AG08396 (cell line): ENCODE measurements around the gene TAB2.

ENCODE experiments used
- DNase-seq: peaks from one replicate; pipeline ENCODE4 v3.0.0; 2012; ENCODE audit warnings: low spot score, mixed read lengths

The TAB2 gene

DNA sequence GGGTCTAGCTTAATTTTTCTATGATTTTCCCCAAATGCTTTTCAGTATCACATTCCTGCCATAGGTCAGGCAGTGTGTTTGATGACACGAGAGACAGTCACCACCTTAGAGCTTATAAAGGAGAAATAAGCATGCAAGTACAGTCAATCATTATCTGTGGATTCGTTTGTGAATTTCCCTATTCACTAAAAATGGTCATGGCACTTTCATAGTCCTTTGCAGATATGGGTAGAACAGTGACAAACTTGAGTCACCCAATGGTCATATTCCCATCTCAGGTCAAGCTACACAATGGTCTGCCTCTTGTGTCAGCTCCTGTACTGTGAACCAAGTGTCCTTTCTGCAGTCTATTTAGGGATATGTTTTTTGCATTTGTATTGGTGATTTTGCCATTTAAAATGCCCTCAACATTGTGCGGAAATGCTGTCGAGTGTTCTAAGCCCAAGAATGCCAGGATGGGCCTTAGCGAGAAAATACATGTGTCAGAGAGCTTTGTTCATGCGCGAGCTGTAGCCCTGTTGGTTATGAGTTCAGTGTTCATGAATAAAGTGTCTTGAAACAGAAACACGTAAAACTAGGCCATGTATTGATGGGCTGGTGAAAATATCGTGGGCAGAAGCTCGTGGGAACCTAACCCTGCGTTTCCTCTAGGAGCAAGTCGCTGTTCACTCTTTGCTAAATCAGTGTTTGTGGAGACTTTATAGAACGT, 102.3 kb downstream of the TAB2 start:
- no peak for DNase-seq

DNA sequence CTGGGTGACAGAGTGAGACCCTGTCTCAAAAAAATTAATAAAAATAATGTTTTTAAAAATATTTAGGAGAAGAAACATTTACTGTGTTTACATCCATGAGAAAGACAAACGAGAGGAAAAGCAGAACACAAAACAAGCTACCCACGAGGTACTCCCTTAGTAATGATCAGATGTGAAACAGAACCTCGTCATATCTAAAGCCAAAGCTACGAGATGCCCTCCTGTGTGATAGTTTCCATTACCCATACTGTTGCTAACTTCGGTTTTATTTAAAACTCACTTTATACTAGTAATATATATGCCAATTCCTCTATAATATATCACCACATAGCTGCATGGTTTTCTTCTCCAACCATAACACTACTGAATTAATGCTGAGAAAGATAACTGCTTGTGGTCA, 103.6 kb downstream of the TAB2 start:
- DNase-seq: no peak

DNA sequence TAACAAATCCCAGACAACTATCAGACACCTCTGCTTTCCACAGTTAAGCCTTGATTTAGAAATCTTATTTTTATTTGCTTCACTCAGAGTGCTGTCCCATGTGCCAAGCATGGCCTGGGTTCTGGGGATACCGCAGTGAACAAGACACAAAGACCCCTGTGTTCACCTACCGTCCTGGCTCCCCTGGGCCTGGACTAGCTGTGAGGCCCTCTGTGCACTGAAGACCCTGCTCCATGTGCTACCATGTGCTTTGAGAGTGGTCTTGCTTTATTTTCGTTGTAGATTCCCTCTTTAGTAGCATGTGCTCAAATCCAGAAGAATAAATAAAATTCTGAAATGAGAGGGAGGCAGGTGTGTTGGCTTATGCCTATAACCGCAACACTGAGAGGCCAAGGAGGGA, 105.1 kb downstream of the TAB2 start:
- no peak for DNase-seq

DNA sequence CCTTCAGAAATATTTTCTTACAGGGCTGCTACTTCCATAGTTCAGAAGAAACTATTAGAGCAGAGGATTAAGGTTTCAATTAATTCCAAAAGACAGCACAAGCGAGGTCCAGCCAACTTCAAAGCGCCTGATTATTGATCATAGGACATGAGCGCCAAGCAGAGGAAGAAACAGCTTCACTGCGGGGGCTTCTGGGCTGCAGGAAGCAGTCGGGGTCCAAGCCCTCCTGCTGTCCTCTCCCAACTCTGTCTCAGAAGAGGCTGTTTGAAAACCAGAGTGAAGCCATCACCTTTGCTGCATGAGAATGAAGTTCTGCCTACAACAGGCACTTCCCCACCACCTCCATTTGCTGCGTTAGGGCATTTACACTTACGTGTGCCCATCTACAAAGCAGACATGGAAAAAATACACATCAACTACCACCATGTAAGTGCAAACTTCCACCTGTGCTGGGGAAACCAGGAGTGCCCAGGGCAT, 106.5 kb downstream of the TAB2 start:
- DNase-seq: no peak

DNA sequence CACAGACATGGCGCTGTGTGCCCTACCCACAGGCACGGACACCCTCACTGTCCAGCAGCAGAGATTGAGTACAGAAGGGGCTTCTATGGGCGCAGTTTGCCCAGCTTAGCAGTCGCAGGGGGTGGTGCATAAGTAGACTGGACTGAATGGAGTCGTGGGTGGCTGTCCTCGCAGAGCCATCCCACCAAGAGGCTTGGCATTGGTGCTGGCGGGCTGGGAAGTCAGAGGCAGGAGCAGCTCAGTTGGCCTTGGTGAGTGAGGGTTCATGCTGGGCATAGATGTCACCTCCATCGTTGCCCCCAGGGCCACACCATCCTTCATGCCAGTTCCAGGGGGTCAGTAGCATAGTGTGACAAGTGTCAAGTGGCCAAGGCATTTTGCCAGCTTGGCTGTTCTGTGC, 107.7 kb downstream of the TAB2 start:
- no peak for DNase-seq

DNA sequence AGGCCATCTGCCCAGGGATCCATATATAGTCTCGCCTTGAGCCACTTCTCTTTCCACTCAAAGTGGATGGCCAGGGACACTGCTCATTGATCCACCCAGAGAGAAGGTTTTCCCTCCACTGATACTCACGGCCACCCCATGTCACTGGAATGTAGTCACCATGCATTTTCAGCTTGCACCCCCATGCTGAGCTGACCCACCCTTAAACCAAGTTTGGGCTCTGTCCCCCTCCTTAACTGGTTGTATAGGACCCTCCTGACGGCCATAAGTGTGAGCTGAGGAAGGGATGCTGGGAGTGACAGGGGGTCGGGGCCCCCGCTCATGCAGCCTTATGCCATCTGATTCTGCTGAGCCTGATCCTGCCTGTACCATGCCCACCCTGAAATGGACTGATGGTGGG, 108.2 kb downstream of the TAB2 start:
- no peak for DNase-seq

DNA sequence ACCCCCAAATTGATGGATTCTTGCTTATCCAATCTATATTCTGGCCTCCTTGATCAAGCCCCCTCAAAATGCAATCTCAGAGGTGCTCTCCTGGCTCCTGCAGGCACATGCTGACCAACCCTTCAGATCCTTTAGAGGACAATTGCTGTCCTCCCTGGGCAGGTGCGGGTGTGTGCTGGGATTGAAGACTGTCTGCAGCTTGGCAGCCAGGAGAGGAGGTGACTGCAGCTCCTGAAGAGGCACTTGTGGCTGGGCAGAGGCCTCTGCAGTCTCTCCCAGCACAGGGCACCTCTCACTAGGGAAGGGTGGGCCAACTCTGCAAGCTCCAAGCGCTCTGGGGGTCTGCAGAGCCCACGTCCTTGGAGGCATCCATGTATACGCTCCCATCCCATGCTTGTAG, 111.1 kb downstream of the TAB2 start:
- no peak for DNase-seq

DNA sequence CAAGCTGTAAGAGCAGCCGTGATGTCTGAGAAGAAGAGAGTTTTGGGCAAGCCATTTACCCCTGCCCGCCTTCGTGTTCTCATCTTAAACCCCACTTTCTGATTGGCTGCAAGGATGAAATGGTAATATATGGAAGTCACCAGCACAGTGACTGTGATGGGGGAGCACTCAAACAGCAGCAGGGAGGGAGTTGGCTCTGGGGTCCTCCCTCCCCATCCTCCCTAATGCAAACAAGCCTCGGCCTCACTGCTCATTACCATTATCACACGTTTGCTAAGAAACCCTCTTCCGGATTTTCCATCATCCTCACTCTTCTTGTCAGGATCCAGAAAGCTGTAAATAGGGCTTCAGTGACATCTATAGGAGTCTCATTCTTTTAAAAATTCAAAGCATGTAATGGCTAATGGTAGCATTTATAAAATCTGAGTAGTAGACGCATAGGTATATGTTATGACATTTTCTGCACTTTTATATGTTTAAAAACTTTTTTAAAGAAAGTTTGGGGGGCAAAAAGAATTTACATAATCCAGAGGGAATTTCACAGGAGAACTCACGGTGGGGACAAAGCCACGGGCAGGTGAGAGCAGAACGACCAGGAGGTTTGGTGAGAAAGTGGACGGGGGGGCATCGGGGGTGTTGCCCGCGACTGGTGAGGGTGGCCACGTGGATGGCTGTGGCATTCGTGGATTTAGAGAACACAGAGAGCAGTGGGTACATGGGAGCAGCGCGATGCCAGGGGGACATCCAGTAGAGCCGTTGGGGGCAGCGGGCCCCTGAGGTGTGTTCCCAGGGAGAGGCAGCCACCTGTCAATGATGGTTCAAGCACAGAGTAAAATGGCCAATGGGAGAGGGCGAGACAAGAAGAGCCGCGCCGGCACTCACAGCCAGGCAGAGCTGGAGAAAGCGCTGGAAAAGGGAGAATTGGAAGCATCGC, 112.2 kb downstream of the TAB2 start:
- no peak for DNase-seq

DNA sequence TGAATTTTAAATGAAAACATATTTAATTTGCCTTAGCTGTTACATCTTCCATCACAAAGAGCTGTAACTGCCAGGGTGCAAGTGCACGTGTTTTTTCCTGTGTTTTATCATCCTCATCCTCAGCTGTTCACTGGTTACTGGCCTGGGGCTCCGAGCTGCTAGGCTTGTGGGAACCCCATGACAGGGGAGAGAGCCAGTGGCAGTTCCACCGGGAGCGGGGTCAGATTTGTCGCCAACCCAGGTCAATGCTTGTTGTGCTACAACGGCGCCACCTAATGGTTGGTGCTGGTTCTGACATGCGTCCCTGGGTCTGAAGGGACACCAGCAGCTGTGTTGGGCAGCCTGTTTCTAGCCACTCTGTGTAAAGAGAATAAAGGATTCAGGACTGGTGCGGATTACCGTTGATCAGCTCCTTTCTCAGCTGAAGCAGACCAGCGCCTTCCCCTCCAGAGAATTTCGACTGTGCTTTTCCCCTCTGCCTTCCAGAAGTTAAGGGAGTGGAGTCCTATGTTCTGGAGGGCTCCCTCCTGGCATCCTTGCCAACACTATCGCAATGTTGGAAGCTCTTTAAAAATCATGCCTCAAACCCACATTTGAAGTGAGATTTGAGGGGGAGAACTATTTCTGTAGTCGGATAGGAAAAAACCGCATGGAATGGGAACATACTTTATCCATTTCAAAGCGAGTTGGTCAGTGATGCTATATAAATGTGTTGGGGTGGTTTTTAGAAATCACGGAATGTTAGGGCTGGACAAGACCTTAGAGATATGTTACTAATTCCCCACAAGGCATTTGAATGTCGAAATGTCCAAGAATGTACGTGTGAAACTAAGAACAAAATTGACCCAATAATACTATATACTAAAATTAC, 114.6 kb downstream of the TAB2 start:
- peak; percentile 86 for DNase-seq

DNA sequence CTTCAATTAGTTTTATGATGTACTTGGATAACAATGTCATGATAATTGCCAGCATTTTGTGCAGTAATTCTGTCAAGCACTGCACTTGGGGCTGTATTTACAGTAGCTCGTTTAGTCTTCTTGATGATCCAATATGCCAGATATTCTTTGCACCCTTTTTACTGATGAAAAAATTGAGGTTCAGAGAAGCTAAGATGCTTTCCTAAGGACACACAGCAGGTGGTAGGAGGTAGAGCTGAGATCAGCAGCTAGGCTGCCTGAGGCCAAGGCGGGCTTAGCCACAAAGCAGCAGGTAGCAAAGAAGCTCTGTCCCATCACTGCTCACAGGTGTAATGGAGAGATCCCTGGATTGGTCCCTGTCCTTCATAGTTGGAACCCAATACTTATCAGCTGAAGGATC, 115.9 kb downstream of the TAB2 start:
- DNase-seq: no peak

DNA sequence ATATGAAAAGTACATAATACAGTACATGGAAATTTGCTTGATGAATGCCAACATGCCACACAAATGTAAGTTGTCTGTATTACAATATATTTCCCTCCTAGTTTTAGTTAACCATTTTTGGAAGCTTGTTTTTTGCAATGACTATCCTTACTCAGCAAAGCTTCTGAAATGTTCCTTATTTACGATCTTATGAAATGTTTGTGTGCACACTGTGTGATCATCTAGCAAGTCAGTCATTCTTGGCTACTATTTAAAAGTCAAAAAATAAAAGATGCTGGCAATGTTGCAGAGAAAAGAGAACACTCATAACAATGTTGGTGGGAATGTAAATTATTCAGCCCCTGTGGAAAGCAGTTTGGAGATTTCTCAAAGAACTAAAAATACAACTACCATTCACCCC, 116.4 kb downstream of the TAB2 start:
- DNase-seq: no peak

DNA sequence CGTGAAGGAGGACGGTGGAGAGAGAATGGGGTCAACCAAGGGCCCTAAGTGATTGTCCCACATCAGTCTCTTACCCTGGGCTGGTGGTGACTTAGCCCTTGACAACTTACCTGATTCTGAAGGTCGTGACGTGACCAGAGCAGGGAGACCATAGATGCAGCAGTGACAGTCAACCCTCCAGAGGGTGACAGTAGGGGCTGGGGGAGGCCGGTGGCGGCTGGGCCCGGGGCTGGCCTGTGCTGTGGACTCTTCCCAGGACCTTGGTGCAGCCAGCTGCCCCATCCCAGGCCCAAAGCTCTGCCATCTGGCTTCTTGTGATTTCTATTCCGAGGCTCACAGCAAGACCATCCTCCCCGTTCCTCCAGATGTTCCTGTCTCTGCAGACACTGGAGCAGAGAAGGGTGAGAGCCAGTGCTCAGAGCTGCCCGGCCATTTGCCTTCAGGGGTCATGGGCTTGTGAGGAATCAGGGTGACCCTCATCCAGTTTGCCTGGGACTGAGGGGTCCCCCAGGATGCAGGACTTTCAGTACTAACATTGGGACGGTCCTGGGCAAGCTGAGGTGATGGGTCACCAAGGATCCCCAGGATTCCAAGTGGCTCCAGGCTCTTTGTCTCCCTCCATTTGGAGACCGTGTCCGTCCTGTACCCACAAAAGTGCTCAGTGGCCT, 118.5 kb downstream of the TAB2 start:
- peak; percentile 1 for DNase-seq

DNA sequence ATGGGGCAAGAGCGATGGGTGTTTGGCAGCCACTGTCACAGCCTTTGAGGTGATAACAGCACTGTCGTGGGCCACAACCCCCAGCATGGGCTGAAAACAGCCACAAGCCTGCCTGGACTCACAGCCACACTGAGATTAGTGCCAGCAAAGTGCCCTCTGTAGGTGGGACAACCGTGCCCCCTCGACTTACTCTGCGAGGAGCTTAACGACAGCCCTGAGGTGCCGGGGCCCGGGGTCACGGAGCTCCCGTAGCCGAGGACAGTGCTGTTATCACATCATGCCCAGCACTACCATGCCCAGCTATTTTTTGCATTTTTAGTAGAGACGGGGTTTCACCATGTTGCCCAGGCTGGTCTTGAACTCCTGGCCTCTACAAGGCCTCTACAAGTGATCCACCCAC, 119.1 kb downstream of the TAB2 start:
- DNase-seq: no peak

DNA sequence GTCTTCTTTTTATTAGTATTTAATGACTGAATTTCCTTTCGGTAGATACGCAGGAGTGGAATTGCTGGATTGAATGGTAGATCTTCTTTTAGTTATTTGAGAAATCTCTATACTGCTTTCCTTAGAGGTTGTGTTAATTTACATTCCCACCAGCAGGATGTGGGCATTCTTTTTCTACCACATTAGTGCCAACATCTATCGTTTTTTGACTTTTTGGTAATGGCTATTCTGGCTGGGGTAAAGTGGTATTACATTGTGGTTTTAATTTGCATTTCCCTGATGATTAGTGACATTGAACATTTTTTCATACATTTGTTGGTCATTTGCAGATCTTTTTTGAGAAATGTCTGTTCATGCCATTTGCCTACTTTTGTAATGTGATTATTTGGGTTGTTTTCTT, 119.7 kb downstream of the TAB2 start:
- no peak for DNase-seq

DNA sequence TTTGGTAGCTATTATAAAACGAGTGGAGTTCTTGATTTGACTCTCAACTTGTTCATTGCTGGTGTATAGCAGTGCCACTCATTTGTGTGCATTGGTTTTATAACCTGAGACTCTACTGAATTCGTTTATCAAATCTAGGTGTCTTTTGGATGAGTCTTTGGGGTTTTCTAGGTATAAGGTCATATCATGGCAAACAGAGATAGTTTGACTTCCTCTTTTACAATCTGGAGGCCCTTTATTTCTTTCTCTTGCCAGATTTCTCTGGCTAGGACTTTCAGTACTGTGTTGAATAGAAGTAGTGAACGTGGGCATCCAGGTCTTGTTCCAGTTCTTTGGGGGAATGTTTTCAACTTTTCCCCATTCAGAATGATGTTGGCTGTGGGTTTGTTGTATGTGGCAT, 121.3 kb downstream of the TAB2 start:
- no peak for DNase-seq

DNA sequence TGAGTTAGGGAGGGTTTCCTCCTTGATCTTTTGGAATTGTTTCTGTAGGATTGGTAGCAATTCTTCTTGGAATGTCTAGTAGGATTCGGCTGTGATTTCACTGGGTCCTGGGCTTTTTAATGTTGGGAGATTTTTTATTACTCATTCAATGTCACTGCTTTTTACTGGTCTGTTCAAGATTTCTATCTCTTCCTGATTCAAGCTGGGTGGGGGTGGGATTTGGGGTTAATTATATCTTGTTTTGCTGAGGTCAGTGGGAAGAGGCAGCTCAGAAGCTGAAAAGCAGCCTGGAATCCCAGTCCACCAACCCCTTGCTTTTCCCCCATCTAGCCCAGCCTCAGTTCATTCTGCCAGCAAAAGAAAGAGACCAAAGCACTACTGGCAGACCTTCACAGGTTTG, 122.1 kb downstream of the TAB2 start:
- DNase-seq: no peak

DNA sequence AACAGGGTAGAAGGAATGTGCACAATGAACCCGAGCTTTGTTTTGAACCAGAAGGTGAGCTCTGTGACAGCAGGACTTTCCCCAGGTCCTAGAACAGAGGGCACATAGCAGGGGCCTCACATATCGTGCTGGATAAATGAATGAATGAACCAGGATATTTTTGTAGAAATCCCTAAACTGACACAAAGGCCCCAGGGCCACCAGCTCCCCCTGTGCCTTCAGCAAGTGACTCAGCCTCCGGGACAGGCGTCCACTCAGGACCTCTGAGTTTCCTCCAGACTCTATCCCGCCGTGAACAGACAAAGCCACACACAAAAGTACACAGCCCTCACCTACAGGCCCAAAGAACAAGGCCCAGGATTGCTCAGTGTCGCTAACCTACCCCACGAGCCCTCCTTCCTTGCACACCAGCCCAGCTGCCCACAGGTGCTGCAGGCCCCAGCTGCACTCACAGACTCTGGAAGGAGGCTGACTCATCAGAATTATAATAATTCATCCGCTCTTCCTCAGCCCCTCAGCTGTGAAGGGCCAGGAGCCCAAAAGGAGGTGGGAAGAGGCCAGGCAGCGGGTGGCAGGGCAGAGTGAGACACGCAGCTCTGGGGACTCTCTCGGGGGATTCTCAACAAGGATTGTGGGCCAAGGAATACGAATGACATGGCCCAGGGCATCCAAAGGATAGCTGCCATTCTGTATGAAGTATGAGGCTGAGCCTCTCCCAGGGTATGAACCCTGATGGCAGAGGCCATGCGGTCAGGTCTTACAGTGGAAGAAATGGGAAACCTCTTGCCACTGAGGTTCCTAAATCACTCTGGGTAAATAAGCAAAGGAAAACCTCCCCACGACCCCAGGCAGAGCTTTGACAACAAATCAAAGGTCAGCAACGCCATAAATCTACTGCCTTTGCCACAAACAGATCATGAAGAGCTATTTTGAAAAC, 123.5 kb downstream of the TAB2 start:
- DNase-seq: peak; percentile 10

DNA sequence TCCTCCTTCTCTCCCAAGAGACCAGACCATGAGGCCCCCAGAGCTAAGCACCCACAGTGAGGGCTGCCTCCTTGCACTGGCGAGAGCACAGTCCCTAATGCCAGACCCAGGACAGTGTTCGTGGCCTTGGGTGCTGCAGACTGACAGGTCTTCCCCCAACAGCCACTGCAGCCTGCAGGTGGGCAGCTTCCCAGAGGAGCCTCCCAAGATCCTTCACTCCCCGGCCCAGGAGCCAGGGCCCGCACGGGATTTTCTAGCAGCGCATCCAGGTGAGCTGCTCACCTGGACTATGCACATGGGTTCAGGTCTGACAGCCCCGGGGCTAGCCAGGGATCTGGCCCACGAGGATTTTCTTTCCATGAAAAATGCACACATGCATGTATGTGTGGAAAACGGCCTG, 124.2 kb downstream of the TAB2 start:
- DNase-seq: peak; percentile 5

DNA sequence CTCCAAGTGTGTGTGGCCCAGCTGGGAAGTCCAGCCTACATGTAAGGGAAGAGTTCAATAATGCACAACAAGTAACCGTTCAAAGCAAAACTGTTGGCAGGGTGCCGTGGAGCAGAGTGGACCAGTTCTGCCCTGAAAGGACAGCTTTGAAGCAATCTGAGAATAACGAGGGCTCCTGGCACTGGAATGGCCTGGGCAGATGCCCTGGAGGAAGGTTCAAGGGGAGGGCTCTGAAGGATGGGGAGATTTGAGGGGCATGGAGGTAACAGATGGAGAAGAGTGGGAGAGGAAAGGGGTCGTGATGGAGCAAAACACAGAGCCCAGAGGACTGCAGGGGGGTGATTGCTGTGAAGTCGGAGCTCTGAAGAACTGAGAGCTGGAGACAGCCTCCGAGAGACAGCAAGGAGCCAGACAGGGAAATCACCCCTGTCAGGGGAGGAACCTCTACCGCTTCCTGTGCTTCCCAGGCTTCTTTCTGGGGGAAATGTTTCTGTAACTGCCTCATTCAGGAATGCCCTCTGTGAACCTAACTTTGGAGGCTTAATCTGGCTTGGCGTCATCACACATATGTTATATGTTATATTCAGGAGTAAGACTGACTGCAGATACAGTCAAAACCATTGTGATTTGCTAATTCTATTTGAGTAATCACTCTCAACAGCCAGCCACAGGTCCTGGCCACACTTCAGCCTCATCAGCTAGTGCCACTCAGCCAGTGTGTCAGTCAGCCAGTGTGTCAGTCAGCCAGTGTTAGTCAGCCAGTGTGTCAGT, 126.1 kb downstream of the TAB2 start:
- no peak for DNase-seq
